DMS79 (cell line): ENCODE results near the gene CBX6.

Source experiments
- DNase-seq: peaks from one replicate; lab custom pipeline; 2025; lab: John Stamatoyannopoulos, UW

The CBX6 gene

DNA sequence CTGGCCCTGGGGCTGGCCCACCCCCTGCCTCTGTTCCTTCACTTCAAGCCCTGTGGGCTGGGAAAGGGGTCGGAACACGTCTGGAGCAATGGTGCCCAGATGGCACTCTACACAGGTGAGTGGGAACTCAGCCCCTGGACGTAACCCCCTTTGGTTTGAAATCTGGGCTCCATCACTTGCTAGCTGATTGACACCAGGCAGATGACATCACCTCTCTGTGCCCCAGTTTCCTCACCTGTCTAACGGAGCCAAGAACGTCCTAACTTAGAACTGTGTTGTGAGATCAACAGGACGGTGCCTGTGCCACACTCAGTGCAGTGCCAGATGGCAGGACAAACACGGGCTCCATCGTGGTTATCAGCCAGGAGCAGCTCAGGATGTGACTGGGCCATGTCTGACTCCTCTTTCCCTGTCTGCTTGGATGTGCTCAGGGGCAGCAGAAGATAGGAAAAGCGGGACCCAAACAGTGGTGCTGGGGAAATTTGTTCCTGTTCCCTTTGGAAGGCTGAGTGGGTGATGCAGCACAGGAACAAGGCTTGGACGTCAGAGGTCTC lies 52.6 kb downstream of the CBX6 start:
- no peak for DNase-seq

DNA sequence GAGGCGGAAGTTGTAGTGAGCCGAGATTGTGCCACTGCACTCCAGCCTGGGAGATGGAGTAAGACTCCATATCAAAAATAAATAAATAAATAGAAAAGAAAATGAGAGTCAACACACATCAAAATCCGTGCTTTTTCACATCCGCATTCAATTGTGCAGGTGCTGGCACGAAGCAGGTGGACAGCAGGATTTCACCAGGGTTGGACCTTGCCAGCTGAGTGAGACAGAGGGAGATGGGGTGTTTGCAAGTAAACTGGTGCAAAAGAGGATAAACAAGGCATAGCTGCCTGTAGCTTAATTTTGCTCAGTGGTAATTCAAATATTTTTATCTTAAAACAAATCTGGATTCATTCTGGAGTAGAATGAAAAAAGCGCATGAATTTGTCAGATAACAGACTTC lies 54.8 kb downstream of the CBX6 start:
- no peak for DNase-seq

DNA sequence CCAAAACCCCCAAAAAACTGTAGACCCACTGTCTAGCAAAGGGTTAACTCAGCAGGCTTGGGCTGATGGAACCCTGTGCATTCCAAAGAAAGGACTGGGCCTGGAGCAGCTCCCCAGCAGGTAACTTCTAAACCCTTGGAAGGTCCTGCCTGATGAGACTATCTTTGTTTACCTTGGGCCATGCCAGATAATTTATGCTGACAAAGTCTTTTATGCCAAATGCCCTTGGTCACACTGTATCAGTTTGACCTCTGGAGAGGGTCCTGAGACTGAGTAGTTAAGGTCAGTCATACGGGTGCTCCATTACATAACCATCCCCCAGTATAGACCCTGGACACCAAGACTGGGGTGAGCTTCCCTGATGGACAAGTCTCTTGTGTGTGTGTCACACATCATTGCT lies 56.2 kb downstream of the CBX6 start:
- no peak for DNase-seq
